Measurements from ENCODE around the gene FAM83G.
"Not testable (repeated sequence)": the region's sequence is repeated elsewhere in the genome, so short reads cannot be mapped to it uniquely, and the experiment has no call there.

The FAM83G gene

DNA sequence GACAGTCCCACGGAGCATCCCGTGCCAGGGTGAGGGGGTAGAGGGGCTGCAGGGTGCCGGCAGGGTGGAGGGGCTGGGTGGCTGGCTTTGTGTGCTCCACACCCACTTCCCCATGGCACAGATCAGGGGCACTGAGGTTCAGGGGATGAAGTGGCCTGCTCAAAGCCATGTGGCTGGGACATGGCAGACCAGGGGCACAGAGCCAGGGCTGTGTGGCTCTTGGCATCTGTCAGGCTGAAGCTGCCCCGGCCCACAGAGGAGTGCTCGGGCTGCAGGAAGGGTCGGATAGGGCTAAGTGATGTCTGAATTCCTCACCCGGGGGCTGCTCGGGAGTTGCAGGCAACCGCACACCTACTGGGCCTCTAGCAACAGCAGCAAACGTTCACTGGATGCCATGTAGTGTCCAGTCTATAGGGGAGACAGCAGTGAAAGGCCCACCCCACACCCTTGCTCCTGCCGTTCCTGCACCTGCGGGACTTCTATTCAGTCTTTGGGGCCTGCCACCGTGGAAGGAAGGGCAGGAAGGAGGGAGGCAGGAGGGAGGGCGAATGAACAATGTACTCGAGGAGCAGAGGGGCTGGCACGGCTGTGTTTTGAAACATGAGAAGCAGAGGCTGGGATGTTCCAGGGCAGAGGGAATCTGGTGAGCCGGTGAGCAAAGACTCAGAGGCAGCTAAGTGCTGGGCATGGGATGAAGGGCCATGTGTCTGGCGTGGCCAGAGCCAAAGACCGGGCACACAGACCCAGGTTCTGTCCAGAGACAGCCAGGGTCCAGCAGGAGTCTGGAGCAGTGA lies 37.5 kb downstream of the FAM83G start:
- no peak for DNase-seq

GRCh38 chr17:18965530-18966236 lies 38.9 kb downstream of the FAM83G start:
- DNase-seq: no peak

GRCh38 chr17:18964550-18964949 lies 40.0 kb downstream of the FAM83G start:
- DNase-seq: no peak

GRCh38 chr17:18964018-18964351 lies 40.6 kb downstream of the FAM83G start:
- DNase-seq: no peak

DNA sequence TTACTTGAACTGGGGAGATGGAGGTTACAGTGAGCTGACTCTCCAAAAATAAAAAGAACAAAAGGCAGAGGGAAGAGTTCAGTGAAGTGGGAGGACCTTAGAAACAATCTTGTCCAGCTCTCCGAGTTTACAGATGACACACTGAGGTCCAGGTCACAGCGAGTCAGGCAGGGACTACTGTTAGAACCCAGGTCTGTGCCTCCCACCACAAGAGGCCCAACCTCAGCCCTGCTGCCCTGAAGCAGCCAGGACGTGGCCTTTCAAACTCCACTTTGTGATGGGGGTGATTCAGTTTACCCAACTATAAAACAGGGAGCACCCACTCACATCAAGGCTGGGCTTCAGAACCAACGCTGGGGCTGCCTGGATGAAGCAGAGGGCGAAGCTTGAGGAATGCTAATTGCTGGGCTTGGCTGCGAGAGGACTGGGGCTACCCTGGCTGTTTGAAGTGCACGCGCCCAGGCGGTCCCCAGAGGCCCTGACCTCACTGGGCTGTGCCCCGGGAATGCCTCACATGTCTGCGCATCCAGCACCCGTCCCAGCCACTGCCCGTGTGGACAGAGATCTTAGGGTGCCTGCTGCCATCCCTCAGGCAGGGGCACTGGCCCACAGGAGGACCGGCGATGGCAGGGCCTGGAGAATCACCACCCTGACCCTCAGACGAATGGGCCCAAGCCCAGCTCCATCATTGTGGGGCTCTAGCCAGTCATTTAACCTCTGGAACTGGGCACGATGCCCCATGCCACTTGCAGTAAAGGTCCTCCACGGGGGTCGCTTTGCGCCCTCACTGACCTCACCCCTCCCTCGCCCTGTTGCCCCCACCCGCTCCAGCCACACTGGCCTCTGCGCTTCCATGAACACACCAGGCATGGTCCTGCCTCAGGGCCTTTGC lies 41.2 kb downstream of the FAM83G start:
- no peak for DNase-seq

- DNase-seq: no peak
These were observed 42.1 kb downstream of the FAM83G start for GRCh38 chr17:18962494-18962815.

GRCh38 chr17:18961634-18962493 lies 42.7 kb downstream of the FAM83G start:
- no peak for DNase-seq

DNA sequence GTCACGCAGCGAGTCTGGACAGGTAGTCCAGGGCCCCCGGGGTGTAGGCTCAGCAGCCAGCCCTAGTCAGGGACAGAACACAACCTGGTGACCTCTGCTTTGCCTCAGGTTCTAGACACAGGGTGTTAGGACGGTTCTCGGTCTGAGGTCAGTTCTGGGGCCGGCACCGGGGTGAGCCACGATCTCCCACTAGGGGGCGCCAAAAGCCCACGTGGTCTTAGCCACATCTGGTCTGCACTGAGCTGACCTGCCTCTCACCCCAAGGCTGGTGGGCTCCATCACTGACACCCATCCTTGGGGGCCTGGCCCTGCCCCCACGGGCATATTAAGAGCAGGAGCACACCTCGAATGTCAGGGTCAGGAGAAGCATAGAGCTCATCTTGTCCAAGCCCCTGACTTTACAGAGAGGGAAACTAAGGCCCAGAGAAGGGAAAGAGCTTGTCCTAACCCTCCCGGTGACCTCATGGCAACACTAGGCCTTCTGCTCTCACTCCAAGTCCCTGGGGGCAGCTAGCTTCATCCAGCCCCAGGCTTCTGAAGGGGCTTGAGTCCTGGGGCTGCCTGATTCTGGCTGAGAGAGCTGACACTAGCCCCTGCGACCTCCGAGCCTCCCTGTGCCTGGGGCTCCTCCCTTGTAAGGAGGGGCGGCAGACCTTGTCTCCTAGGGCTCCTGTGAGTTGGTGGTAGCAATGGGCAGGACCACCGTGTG lies 43.6 kb downstream of the FAM83G start:
- no peak for DNase-seq

GRCh38 chr17:18960241-18960665 lies 44.3 kb downstream of the FAM83G start:
- DNase-seq: no peak

GRCh38 chr17:18959845-18960240 lies 44.7 kb downstream of the FAM83G start:
- DNase-seq: no peak

DNA sequence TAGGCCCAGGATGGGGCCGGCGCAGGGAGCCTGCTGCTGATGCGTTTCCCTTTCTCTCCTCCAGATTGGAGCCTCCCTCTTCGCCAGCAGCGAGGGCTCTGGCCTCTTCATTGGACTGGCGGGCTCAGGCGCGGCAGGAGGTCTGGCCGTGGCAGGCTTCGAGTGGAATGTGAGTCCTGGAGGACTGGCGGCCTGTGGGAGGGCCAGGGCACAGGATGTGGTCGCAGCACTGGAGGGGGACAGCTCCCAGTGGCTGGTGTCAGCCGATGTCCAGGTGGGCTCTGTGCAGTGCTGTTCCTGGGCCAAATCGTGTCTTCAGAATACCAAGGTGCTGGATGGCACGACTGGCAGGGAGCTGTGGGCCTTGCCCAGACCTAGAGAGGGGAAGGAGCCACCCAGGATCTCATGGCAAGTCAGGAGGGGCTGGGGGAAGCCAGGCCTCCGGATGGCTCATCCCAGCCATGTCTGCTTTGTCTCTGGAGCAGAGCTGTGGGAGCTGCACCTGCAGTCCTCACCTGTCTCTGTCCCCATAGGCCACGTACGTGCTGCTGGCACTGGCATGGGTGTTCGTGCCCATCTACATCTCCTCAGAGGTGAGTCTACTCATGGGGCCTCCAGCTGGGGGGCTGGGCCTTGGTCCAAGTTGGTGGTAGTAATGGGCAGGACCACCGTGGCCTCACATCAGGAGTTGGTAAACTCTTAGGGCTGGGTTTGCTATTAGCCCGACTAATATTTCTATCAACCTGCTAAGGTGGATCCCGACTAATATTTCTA lies 45.3 kb downstream of the FAM83G start:
- no peak for DNase-seq

DNA sequence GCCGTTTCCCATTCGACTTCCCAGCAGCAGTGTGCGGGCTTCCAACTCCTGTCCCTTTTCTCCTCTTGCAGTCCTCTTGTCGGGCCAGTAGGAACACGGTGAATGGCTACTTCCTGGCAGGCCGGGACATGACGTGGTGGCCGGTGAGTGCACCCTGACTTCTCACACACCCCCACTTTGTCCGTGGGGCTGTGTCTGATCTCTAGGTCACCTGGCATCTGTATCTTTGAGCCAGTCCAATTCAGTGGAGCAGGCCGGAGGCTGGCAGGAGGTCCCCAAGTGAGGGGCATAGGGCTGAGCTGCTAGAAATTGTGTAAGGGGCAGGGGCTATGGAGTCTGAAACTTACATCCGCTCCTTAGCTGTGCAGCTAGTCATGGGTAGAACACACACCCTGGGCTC lies 46.0 kb downstream of the FAM83G start:
- no peak for DNase-seq

DNA sequence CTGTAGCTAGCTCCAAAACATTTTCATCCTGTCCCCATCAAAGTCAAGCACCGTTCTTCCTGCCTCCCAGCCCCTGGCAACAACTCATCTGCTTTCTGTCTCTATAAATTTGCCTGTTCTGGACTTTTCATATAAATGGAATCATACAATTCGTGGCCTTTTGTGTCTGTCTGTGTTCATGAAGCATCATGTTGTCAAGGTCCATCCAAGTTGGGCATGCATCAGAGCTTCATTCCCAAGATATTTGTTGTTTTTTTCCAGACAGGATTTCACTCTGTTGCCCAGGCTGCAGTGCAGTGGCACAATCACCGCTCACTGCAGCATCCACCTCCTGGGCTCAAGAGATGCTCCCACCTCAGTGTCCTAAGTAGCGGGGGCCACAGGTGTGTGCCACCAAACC lies 46.7 kb downstream of the FAM83G start:
- no peak for DNase-seq

- no peak for DNase-seq
These were observed 48.0 kb downstream of the FAM83G start for GRCh38 chr17:18956581-18956980.

GRCh38 chr17:18956021-18956420 lies 48.5 kb downstream of the FAM83G start:
- not testable (repeated sequence) for DNase-seq

DNA sequence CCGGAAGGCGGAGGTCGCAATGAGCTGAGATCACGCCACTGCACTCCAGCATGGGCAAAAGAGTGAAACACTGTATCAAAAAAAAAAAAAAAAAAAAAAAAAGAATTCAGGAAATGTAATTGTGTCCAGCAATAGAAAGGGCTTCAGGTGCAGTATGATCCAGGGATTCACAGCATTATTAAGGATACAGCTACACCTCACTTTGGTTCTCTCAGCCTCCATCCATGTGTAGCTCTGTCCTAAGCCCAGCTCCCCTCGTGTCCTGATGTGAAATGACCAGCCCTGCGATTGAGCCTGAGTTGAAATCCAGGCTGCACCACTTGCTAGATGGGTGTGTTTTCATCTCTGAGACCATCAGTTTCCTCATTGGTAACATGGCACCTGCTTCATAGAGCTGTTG lies 49.6 kb downstream of the FAM83G start:
- DNase-seq: no peak

DNA sequence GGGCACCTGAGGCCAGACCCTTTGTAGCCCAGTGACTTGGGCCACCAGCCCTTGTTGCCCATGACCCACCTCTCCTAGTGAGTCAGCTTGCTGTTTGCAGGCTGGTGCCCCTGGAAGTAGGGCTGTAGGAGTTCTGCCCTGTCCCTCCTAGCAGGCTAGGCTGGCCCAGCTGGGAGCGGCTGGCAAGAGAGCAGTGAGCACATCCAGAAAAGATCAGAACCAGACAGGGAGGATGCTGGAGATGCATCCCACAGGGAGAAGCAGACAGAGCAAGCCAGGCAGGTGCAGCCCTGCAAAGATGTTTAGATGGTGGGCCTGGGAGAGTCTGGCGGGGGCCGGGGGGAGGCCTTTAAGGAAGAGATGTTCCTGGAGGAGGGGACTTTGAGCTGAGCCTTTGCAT lies 50.2 kb downstream of the FAM83G start:
- no peak for DNase-seq

GRCh38 chr17:18953231-18953728 lies 51.3 kb downstream of the FAM83G start:
- no peak for DNase-seq

GRCh38 chr17:18951941-18952842 lies 52.4 kb downstream of the FAM83G start, which contains the start of gene SLC5A10:
Gene SLC5A10, plus strand, starts transcription at chr17:18952165. Its CDS starts 41 bp downstream, at chr17:18952206.
- no peak for DNase-seq
